IPS-18c (cell line): Measurements from ENCODE around the gene SPANXN1.
"Not testable (repeated sequence)": the region's sequence is repeated elsewhere in the genome, so short reads cannot be mapped to it uniquely, and the experiment has no call there.

Source experiments
- H3K4me3 ChIP-seq: 2 replicates; pipeline ENCODE4 v1.7.0; 2013; ENCODE audit warnings: low read depth, mild to moderate bottlenecking, low read length, moderate library complexity; ENCODE audit not compliant: insufficient read depth
- H3K9me3 ChIP-seq: one replicate; pipeline ENCODE4 v1.6.1; 2013; ENCODE audit warnings: mild to moderate bottlenecking, low read length, moderate library complexity; ENCODE audit not compliant: control insufficient read depth, insufficient read depth

Gene SPANXN1, protein sequence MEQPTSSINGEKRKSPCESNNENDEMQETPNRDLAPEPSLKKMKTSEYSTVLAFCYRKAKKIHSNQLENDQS

DNA sequence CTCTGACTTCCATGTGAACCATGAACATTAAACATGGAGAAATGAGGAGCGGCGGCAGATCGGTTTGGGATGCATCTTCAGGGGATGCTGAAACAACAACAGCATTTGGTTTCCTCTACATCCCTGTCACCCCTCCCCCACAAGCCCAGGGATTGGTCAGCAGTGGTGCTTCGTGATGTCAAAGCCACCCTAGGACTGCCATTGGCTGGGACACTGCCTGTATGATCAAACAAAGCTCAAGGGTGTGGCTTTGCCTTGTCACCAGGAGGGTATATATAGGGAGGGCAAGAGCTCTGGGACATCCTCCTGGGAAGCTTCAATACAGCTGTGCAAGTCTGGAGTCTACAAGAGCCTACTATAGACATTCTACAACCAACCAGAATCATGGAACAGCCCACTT, at the start of gene SPANXN1:
TSS of gene SPANXN1 (plus strand) at position 301 of the 400 bp plus-strand sequence. CDS start at position 385, 84 bp downstream.
- not testable (repeated sequence) for H3K4me3 ChIP-seq, H3K9me3 ChIP-seq

DNA sequence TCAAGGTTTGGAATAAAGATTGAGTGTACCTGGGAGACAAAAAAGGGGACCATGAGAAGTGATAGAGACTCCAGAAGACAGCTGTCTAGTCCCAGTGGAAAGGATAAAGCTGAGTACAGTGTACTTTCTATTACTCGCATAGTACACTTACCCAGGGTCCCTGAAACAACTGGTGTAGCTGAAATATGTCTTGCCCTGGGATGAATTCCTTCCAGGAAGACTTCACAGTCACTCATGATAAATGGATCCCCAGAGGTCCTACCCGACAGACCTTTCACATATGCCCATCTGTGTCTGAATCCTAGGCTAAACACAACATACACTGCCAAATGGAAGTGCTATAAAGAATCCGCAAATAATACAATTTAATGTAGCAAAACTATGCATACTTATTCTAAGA, 48.2 kb upstream of the SPANXN1 start:
- H3K4me3 ChIP-seq: no peak overlapping the region
- H3K9me3 ChIP-seq: no peaks in the 10 kb centered on the region

DNA sequence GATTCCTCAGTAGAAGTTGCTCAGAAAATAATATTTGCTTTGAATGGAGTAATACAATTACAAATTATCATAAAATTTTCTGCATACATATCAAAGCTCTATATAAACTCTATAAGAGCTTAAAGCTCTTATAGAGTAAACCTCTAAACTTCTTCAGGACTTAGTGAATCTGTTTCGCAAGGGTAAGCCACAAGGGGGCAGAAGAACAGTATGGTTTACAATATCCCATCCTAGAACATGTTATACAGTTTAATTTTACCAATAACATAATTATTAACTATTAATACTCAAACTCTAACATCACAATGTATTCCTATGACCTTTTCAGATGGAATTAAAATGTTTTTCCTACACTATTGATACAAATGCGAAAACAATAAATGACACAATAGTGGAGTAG, 33.8 kb upstream of the SPANXN1 start:
- Histone ChIP-seq H3K4me3 (no peak overlapping the region), H3K9me3 (no peaks in the 10 kb centered on the region)

DNA sequence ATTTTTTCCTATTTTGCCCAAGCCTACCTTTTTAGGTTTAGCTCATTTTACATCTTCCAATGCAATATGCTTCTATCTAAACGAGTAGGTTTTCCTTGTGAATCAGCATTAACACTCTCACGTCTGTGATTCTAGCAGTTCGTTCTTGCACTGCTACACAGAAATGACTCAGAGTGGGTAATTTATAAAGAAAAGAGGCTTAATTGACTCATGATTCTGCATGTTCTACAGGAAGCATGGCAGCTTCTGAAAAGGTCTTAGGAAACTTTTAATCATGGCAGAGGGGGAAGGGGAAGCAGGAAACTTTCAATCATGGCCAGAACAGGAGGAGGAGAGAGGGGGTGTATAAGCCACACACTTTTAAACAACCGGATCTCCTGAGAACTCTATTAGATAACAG, 44.9 kb downstream of the SPANXN1 start:
- H3K9me3 ChIP-seq: peaks cover 8% of the 10 kb centered on the region
- no peak overlapping the region for H3K4me3 ChIP-seq
